Measurements from ENCODE around the gene QSOX2. TPM values are rescaled to one million over a fixed set of nuclear protein-coding genes. Genes with fewer than 3 reads are reported as not detected.
A peak's percentile ranks its signal among the peaks of the same experiment; 100 is the strongest.

QSOX2 gene
- total RNA-seq, 1 donor from 2014 or later = 23.6 TPM

DNA sequence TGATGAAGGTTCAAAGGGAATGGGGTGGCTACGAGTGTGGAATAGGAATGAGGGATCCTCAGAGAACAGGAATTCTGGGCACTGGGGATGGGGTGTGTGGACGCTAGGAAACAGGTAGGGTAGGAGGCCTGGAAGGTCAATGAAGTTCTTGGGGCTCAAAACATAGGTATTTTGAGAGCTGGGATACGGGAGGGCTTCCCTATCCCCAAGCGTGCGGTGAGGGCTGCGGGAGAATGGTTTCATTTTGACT is 718 bp downstream of the QSOX2 start:
- Mint-ChIP-seq H3K27ac (peak overlapping the region; percentile 65), H3K4me3 (peak overlapping the region; percentile 94), H3K4me1 (ENCODE audit: unreplicated experiment) (peaks cover 25% of the 10 kb centered on the region), H3K36me3 (no peaks in the 10 kb centered on the region), H3K27me3 (peaks cover 4% of the 10 kb centered on the region), H3K9me3 (no peaks in the 10 kb centered on the region)
- no peak for DNase-seq (ENCODE audit: extremely low spot score, unreplicated experiment)
- TF ChIP-seq, protein P1, sequence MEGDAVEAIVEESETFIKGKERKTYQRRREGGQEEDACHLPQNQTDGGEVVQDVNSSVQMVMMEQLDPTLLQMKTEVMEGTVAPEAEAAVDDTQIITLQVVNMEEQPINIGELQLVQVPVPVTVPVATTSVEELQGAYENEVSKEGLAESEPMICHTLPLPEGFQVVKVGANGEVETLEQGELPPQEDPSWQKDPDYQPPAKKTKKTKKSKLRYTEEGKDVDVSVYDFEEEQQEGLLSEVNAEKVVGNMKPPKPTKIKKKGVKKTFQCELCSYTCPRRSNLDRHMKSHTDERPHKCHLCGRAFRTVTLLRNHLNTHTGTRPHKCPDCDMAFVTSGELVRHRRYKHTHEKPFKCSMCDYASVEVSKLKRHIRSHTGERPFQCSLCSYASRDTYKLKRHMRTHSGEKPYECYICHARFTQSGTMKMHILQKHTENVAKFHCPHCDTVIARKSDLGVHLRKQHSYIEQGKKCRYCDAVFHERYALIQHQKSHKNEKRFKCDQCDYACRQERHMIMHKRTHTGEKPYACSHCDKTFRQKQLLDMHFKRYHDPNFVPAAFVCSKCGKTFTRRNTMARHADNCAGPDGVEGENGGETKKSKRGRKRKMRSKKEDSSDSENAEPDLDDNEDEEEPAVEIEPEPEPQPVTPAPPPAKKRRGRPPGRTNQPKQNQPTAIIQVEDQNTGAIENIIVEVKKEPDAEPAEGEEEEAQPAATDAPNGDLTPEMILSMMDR (conservative IDR thresholded peaks at IDR 0.05) = no peak

- Mint-ChIP-seq H3K9me3 (no peaks in the 10 kb centered on the region), H3K27ac (peak overlapping the region; percentile 65), H3K36me3 (no peaks in the 10 kb centered on the region), H3K4me1 (ENCODE audit: unreplicated experiment) (peaks cover 25% of the 10 kb centered on the region), H3K4me3 (peak overlapping the region; percentile 94), H3K27me3 (peaks cover 4% of the 10 kb centered on the region)
- TF ChIP-seq, protein P1 (conservative IDR thresholded peaks at IDR 0.05) = no peak
- no peak for DNase-seq (ENCODE audit: extremely low spot score, unreplicated experiment)
Measured at GRCh38 chr9:136244122-136244968, 1.3 kb downstream of the QSOX2 start.

DNA sequence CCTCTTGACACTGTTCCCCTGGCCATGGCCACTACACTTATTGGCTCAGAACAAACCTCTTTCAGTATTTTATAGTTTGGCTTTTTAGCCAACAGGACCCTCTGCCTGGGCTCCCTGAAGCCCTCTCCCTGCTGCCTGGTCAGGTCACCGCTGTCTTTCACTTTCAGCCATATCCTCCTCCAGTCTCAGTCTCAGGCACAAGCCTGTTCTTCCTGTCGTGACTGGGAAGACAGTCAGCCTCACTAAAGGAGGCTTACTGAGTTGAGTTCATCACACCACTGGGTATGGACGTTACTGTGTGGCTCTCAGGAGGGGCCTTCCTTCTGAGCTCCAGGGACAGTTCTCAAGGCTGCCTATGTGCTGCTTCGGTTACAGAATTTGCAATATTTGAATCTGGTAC is 2.0 kb downstream of the QSOX2 start:
- DNase-seq (ENCODE audit: extremely low spot score, unreplicated experiment) = no peak
- TF ChIP-seq, protein P1 (conservative IDR thresholded peaks at IDR 0.05) = no peak
- H3K4me3 Mint-ChIP-seq = peak overlapping the region; percentile 94
- H3K27ac Mint-ChIP-seq = no peak overlapping the region
- H3K27me3 Mint-ChIP-seq = peaks cover 4% of the 10 kb centered on the region
- no peaks in the 10 kb centered on the region for H3K36me3 Mint-ChIP-seq
- peaks cover 25% of the 10 kb centered on the region for H3K4me1 Mint-ChIP-seq (ENCODE audit: unreplicated experiment)
- no peaks in the 10 kb centered on the region for H3K9me3 Mint-ChIP-seq

- DNase-seq (ENCODE audit: extremely low spot score, unreplicated experiment) = no peak
- H3K27ac Mint-ChIP-seq = no peak overlapping the region
Measured at GRCh38 chr9:136242918-136243525, 2.6 kb downstream of the QSOX2 start.

DNA sequence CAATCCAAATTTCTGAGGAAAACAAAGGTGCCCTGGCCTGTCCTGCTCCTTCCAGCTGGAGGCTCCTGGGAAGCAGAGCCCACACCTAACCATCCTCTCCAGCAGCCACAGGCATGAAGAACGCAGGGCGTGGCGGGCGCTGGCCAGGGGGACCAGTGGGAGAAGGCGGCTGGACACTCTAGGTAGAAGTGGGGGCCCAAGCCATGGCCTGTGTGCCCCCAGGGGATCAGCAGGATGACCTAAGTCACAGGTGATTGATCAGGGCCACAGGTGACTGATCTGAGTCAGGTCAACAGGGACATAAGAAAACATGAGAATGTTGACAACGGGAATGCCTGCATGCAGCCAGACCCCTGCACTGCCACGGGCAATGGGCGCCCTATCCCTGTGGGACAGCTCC is 3.4 kb downstream of the QSOX2 start:
- no peak overlapping the region for H3K27ac Mint-ChIP-seq

More at GRCh38 chr9:136242918-136243525, 2.6 kb downstream of the QSOX2 start:
- no peaks in the 10 kb centered on the region for H3K36me3 Mint-ChIP-seq
- peak overlapping the region; percentile 7 for H3K4me3 Mint-ChIP-seq
- peaks cover 4% of the 10 kb centered on the region for H3K27me3 Mint-ChIP-seq
- H3K9me3 Mint-ChIP-seq = no peaks in the 10 kb centered on the region
- TF ChIP-seq, protein P1 (conservative IDR thresholded peaks at IDR 0.05) = no peak
- H3K4me1 Mint-ChIP-seq (ENCODE audit: unreplicated experiment) = peaks cover 25% of the 10 kb centered on the region

More for the DNA sequence above, 3.4 kb downstream of the QSOX2 start:
- Mint-ChIP-seq H3K4me1 (ENCODE audit: unreplicated experiment) (peaks cover 25% of the 10 kb centered on the region), H3K27me3 (no peaks in the 10 kb centered on the region), H3K4me3 (no peak overlapping the region), H3K9me3 (no peaks in the 10 kb centered on the region), H3K36me3 (no peaks in the 10 kb centered on the region)
- TF ChIP-seq, protein P1 (conservative IDR thresholded peaks at IDR 0.05) = no peak
- DNase-seq (ENCODE audit: extremely low spot score, unreplicated experiment) = no peak

Data from type B pancreatic cell (in vitro differentiated cells).